KOPT-K1 (cell line): Measurements from ENCODE around the gene SDK1.
"Not testable (repeated sequence)": the region's sequence is repeated elsewhere in the genome, so short reads cannot be mapped to it uniquely, and the experiment has no call there.

Experiments
- H3K27ac ChIP-seq: fragments of 200-600 bp; sonication (generic); 2 replicates; pipeline ENCODE4 v1.5.1; 2016; ENCODE audit warnings: antibody characterized with exemption, mild to moderate bottlenecking, low read depth, low read length; ENCODE audit not compliant: poor library complexity, severe bottlenecking
- H3K36me3 ChIP-seq: fragments of 200-600 bp; sonication (generic); 2 replicates; pipeline ENCODE4 v1.5.1; 2017; ENCODE audit warnings: antibody characterized with exemption, mild to moderate bottlenecking, low read length, moderate library complexity; ENCODE audit not compliant: insufficient read depth
- H3K9me3 ChIP-seq: fragments of 200-600 bp; sonication (generic); 2 replicates; pipeline ENCODE4 v1.5.1; 2017; ENCODE audit warnings: antibody characterized with exemption, low read length, mild to moderate bottlenecking; ENCODE audit not compliant: insufficient read depth, poor library complexity, severe bottlenecking

The SDK1 gene

GRCh38 chr7:3917436-3917835 is 616.4 kb downstream of the SDK1 start:
- H3K36me3 ChIP-seq = no peaks in the 10 kb centered on the region
- H3K27ac ChIP-seq = no peak overlapping the region
- H3K9me3 ChIP-seq = no peaks in the 10 kb centered on the region

- no peaks in the 10 kb centered on the region for H3K9me3 ChIP-seq
- H3K36me3 ChIP-seq = no peaks in the 10 kb centered on the region
- no peak overlapping the region for H3K27ac ChIP-seq
Measured at GRCh38 chr7:3918576-3918975, 617.5 kb downstream of the SDK1 start.

GRCh38 chr7:3922175-3922635 is 621.2 kb downstream of the SDK1 start:
- no peak overlapping the region for H3K27ac ChIP-seq
- H3K36me3 ChIP-seq = no peaks in the 10 kb centered on the region
- no peaks in the 10 kb centered on the region for H3K9me3 ChIP-seq

GRCh38 chr7:3923307-3923918 is 622.4 kb downstream of the SDK1 start:
- no peaks in the 10 kb centered on the region for H3K9me3 ChIP-seq

GRCh38 chr7:3924277-3924676 is 623.2 kb downstream of the SDK1 start:
- Histone ChIP-seq H3K27ac (no peak overlapping the region), H3K36me3 (no peaks in the 10 kb centered on the region), H3K9me3 (no peaks in the 10 kb centered on the region)

More at GRCh38 chr7:3923307-3923918, 622.4 kb downstream of the SDK1 start:
- Histone ChIP-seq H3K27ac (no peak overlapping the region), H3K36me3 (no peaks in the 10 kb centered on the region)

- Histone ChIP-seq H3K9me3 (no peaks in the 10 kb centered on the region), H3K36me3 (no peaks in the 10 kb centered on the region), H3K27ac (no peak overlapping the region)
Measured at GRCh38 chr7:3927446-3928110, 626.5 kb downstream of the SDK1 start.

- Histone ChIP-seq H3K9me3 (no peaks in the 10 kb centered on the region), H3K36me3 (no peaks in the 10 kb centered on the region), H3K27ac (no peak overlapping the region)
Measured at GRCh38 chr7:3928727-3929515, 627.9 kb downstream of the SDK1 start.

GRCh38 chr7:3931843-3932242 is 630.8 kb downstream of the SDK1 start:
- no peak overlapping the region for H3K27ac ChIP-seq
- H3K9me3 ChIP-seq = peaks cover 9% of the 10 kb centered on the region
- no peaks in the 10 kb centered on the region for H3K36me3 ChIP-seq

GRCh38 chr7:3937146-3937545 is 636.1 kb downstream of the SDK1 start:
- Histone ChIP-seq H3K9me3 (peaks cover 11% of the 10 kb centered on the region), H3K36me3 (no peaks in the 10 kb centered on the region), H3K27ac (no peak overlapping the region)

- Histone ChIP-seq H3K27ac (no peak overlapping the region), H3K9me3 (peaks cover 11% of the 10 kb centered on the region), H3K36me3 (no peaks in the 10 kb centered on the region)
Measured at GRCh38 chr7:3937605-3938004, 636.6 kb downstream of the SDK1 start.

- H3K9me3 ChIP-seq, H3K27ac ChIP-seq, H3K36me3 ChIP-seq: not testable (repeated sequence)
Measured at GRCh38 chr7:3941706-3942105, 640.7 kb downstream of the SDK1 start.

GRCh38 chr7:3942276-3942675 is 641.2 kb downstream of the SDK1 start:
- no peak overlapping the region for H3K27ac ChIP-seq
- H3K36me3 ChIP-seq = no peaks in the 10 kb centered on the region
- no peaks in the 10 kb centered on the region for H3K9me3 ChIP-seq

- H3K36me3 ChIP-seq = no peaks in the 10 kb centered on the region
- H3K9me3 ChIP-seq = no peaks in the 10 kb centered on the region
- no peak overlapping the region for H3K27ac ChIP-seq
Measured at GRCh38 chr7:3942816-3943745, 642.0 kb downstream of the SDK1 start.

GRCh38 chr7:3943779-3944520 is 642.9 kb downstream of the SDK1 start:
- Histone ChIP-seq H3K27ac (no peak overlapping the region), H3K36me3 (no peaks in the 10 kb centered on the region), H3K9me3 (no peaks in the 10 kb centered on the region)
